Right hindlimb (tissue), 1 donor: ENCODE results near the gene C8G.

Source experiments
- DNase-seq: peaks from one replicate; pipeline ENCODE4 v3.0.0-alpha.2; 2018

Gene C8G

DNA sequence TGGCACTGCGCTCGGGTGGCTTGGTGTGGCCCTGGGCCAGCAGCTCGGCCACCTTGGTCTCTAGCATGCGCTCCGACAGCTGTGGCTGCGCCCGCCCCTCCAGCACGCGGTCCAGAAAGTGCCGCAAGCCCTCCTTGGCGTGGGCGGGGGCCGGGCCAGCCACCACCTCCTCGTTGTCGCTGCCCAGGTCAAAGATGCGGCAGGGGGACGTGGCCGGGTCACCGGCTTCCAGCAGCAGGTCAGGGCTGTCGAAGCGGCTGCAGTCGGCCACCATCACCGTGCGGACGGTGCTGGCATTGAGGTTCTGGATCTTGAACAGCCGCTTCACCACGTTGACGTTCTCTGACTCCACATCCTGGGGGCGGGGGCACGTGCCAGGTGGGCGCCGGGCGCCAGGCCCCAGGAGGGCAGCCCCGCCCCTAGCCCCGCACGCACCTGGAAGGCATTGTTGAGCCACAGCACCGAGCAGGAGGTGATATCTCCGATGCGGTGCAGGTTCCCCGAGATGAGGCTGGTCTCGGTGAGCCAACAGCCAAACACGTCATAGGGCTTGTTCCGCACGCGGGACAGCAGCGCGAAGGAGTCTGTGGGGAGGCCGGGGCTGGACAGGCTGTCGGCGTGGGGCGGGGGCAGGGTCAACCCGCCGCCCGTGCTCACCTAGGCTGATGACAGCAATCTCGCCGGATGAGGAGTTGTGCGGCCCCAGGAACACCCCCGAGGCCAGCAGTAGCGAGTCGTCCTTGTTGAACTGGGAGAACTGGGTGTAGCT is 2.7 kb upstream of the C8G start:
- DNase-seq: no peak

GRCh38 chr9:136942881-136943230 is 2.2 kb upstream of the C8G start:
- no peak for DNase-seq

DNA sequence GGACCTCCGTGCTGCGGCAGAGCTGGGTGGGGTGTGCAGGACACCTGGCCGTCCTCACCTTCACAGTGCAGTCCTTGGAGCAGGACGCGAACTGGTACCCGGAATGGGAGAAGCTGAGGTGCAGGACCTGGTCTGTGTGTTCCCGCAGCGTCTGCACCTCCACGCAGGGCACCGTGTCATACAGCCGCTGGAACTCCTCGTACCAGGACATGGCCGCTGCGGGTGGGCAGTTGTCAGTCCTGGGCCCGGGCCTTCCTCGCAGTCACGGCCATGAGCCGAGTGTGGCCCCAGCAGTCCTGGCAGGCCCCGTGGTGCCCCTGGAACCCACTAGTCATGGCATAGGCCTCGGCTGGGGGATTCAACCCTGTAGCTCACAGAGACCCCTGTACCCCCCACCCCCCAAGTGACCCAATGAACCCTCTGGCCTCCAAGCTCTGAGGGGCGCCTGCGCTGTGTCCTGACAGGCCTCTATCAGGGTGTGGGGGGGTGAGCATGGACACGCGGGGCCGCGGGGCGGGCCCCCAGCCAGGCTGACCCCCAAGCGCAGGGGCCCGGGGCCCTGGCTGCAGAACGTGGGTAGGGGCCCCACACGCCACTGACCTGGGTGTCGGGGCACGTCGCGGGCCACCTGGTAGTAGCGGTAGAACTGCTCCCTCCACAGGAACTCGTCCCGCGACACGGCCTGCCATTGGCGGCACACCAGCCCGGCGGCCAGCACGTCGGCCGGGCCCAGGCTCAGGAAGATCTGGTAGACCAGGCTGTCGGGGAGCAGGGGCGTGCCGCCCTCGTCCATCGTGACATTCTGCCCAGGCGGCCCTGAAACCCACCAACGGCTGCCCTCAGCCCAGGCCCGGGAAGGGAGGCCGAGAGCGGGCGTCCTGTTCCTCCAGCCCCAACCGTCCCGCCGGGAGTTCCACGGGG is 1.5 kb upstream of the C8G start:
- DNase-seq: no peak

DNA sequence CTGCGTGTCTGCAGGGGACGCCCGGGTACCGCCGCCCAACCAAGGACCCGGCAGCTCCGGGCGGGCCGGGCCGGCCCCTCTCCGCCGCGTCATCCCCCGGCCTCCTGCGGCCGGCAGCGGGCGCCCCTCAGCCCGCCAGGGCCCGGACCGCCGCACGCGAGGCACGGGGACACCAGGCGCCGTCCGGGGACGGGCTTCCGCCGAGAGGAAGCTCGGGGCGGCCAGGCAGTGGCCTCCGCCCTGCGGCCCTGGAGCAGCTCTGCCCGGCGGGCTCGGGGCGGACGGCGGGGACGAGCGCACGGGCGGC is 878 bp upstream of the C8G start:
- no peak for DNase-seq

DNA sequence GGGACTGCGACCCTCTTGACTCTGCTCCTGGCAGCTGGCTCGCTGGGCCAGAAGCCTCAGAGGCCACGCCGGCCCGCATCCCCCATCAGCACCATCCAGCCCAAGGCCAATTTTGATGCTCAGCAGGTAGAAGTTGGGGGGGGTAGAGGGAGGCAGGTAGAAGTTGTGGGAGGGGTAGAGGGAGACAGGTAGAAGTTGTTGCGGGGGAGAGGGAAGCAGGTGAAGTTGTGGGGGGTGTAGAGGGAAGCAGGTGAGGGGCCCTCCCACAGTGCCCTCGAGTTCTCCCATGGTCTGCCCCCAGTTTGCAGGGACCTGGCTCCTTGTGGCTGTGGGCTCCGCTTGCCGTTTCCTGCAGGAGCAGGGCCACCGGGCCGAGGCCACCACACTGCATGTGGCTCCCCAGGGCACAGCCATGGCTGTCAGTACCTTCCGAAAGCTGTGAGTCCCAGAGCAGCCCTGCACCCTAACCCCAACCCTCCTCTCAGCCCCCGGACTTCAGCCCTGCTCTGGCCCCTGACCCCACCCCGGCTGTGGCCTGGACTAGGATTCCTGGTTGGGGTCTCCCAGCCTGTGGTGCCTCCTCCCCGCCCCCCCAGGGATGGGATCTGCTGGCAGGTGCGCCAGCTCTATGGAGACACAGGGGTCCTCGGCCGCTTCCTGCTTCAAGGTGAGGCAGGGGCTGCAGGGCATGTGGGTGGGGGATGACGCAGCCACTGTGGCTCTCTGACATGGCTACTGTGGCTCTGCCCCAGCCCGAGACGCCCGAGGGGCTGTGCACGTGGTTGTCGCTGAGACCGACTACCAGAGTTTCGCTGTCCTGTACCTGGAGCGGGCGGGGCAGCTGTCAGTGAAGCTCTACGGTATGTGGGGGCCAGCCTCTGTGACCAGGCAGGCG is 537 bp downstream of the C8G start:
- no peak for DNase-seq

GRCh38 chr9:136946228-136947027 is 1.4 kb downstream of the C8G start:
- DNase-seq: no peak

GRCh38 chr9:136947028-136947891 is 2.2 kb downstream of the C8G start:
- DNase-seq: no peak

DNA sequence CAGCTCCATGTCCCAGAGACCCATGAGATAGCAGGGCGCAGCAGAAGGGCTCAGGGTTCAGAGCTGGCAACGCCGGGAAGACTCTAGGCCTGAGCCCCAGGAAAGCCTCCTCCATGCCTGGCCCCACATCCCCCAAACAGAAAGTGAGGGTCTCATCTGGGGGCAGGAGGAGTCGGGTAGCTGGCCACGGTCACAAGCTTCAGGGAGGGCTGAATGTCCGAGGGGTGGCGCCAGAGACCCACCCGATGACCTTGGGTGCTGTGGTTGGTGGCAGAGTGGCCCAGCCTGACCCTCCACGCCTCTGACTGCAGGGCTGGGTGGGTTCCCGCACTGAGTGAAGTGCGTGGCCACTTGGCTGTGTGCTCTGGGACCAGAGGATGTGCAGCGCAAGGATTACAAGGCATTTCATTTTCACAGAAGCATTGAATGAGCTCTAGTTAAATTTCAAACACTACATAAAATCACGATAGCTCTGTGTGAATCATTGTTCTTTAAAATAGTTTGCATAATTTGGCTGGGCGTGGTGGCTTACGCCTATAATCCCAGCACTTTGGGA is 3.0 kb downstream of the C8G start:
- DNase-seq: no peak

DNA sequence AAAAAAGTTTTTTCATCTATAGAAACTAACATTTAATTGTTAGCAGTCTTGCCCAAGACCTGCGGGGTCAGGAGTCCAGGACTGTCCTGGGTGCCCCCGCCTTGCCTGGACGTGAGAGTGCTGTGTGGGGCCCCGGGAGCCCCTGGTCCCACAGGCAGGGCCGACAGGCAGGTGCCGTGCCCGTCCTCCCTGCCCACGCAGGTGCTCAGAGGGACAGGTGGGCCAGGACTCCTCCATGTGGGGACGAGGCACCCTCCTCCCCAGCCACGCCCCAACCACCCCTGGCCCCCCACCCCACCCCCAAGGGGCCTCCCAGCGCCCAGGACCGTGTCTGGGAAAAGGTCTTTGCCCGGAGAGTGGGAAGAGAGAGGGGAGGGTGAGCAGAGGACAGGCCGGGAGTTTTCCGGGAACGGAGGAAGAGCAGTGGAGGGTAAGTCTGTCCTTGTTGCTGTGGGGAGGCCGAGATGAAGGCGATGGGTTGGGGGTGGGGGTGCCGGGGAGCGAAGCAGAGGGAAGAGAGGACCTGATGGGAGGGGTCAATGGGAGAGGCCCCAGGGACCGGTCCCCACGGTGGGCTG is 4.3 kb downstream of the C8G start:
- no peak for DNase-seq

- peak; percentile 90 for DNase-seq
Measured at GRCh38 chr9:136949817-136950655, 5.0 kb downstream of the C8G start.

DNA sequence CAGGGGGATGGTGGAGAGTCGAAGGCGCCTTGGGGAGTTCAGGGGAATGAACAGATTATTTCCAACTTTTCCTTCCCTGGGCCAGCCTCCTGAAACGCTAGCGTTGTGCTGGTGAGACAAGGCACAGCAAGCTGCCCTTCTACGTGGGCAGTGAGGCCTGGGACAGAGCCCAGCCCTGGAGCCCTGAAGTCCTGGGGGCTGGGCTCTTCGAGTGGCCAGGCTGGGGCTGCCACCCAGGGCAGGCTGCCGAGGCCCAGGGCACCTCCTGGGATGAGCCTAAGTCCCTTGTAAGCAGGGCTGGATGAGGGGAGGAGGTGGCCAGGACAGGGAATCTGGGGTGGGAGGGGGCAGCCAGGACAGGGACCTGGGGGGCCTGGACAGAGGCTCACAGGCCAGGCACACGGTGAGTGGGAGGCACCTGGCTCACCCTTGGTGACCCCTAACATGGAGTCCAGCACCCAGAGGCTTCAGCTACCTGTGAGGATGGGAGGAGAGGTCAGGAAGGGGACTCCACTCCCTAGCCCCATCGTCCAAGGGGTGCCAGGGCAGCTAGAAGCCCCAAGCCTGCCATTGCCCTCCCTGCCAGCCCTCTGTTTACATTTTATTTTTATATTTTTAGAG is 5.7 kb downstream of the C8G start:
- no peak for DNase-seq

GRCh38 chr9:136951541-136952320 is 6.7 kb downstream of the C8G start, which contains the start of gene LCN12:
TSS of gene LCN12 (plus strand) at chr9:136952273. CDS start at chr9:136952328, 55 bp downstream.
- no peak for DNase-seq

GRCh38 chr9:136952321-136952850 is 7.3 kb downstream of the C8G start:
- no peak for DNase-seq

- no peak for DNase-seq
Measured at GRCh38 chr9:136952876-136953770, 8.1 kb downstream of the C8G start.

DNA sequence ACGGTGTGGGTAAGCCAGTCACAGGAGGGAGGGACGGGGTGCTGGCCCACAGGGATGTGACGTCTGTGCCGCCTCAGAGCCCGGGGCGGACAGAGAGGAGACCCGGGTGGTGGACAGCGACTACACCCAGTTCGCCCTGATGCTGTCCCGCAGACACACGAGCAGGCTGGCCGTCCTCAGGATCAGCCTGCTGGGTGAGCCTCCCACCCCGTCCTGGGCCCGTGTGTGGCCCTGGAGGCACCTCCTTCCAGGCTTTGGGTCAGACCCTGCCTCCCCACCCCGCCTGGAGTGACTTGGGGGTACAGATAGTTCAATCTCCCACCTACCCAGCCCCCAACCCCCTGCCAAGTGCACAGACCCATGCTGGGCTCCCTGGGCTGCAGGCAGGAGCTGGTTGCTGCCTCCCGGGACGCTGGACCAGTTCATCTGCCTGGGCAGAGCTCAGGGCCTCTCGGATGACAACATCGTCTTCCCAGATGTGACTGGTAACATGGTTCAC is 8.8 kb downstream of the C8G start:
- DNase-seq: no peak

DNA sequence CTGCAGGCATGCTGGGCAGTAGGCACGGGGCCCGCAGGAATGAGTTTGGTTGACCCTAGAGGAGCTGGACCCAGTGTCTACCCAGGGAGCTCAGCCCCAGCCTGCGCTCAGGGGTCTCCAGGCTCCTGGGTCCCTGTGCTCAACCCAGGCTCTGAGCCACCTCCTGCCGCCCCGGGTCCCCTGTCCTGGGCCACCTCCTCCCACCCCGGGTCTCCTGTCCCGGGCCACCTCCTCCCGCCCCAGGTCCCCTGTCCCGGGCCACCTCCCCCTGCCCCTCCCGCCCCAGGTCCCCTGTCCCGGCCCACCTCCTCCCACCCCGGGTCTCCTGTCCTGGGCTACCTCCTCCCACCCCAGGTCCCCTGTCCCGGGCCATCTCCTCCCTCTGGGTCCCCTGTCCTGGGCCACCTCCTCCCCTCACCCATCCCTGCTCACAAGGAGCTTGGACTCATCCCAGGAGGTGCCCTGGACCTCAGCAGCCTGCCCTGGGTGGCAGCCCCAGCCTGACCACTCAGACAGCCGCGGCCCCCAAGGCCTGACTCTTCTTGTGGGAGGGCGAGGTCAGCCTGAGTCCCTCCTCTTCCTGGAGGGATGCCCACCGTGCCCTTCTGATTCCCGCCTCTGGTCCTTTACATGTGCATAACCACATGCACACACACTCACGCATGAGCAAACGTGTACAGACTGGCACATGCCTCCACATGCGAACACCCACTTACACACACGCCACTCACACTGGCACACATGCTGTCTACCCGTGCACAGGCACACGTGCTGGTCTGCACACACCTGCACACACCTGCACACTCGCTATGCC is 9.4 kb downstream of the C8G start:
- no peak for DNase-seq
